Measurements from ENCODE around the gene MAP1LC3B. TPM values are rescaled to one million over a fixed set of nuclear protein-coding genes. Genes with fewer than 3 reads are reported as not detected.

MAP1LC3B gene
- total RNA-seq, 3 donors from 2014 or later, result 31.5 to 43.2 (median 31.6) TPM

DNA sequence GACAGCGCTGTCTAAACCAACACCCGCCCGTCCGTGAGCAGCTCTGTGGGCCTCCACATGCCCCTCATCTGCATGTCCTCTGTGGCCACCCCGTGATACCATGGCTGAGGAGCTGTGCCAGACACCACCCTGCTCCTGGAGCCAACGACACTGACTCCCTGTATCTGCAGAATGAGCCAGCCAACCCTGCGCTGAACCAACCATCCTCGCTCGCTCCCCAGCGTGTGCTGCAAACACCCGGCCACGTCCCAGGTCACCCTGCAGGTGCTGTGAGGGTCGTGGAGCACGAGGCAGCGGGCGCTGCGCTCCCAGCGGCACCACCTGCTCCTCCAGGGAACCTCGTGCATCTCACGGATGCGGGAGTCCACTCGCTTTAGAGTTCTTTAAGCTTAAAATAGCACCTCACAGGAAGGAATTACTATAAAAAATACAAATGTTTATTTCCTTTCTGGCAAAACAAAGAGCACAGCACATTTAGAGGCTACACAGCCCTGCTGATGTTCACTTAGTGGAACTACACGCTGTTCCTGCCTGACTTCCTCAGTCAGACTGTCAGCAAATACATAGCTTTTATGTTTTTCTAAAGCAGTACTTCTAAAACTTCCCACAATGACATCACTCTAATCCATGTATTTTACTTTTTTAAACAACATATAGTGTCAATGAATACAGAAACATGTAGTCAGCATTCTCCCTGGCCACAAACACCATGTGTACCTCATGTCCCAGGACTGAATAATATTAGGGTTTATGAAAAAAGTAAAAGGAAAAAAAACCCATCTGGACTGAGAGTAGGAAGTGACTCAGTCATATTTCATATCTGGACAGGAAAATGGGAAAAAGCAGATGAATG is 43.5 kb downstream of the MAP1LC3B start:
- Mint-ChIP-seq H3K36me3 (ENCODE audit: insufficient read depth) (peaks cover 4% of the 10 kb centered on the region), H3K9me3 (no peaks in the 10 kb centered on the region), H3K4me3 (no peak overlapping the region), H3K27me3 (ENCODE audit: low read depth) (no peaks in the 10 kb centered on the region), H3K4me1 (ENCODE audit: low read depth) (peaks cover 23% of the 10 kb centered on the region)
- DNase-seq (no peak), ATAC-seq (peak; percentile 11 to 16)

GRCh38 chr16:87436225-87437172 is 44.4 kb downstream of the MAP1LC3B start:
- no peaks in the 10 kb centered on the region for H3K27me3 Mint-ChIP-seq (ENCODE audit: low read depth)
- no peak for DNase-seq
- H3K4me3 Mint-ChIP-seq, result peak overlapping the region; percentile 44
- peaks cover 23% of the 10 kb centered on the region for H3K4me1 Mint-ChIP-seq (ENCODE audit: low read depth)
- ATAC-seq, result peak; percentile 86 to 87
- no peaks in the 10 kb centered on the region for H3K9me3 Mint-ChIP-seq
- peaks cover 7% of the 10 kb centered on the region for H3K36me3 Mint-ChIP-seq (ENCODE audit: insufficient read depth)

DNA sequence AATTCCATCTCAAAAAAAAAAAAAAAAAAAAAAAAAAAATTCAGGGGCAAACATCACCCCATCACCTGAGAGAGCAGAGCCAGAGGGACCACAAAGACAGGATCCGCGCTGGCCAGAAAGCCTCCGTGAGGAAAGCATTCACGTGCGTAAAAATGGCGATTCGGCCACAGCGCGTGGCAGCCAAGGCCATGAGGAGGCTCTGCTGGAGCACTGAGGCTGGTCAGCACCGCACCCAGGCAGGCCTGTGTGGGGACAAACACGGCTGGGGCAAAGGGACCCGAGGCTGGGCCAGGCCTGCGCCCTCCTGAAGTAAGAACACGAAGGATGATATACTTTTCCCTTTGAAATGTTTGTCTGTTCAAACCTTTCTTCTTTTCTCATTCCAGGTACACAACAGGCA is 45.2 kb downstream of the MAP1LC3B start:
- Mint-ChIP-seq H3K4me3 (no peak overlapping the region), H3K36me3 (ENCODE audit: insufficient read depth) (peaks cover 12% of the 10 kb centered on the region), H3K9me3 (no peaks in the 10 kb centered on the region), H3K27me3 (ENCODE audit: low read depth) (no peaks in the 10 kb centered on the region), H3K4me1 (ENCODE audit: low read depth) (peaks cover 24% of the 10 kb centered on the region)
- no peak for ATAC-seq
- no peak for DNase-seq

DNA sequence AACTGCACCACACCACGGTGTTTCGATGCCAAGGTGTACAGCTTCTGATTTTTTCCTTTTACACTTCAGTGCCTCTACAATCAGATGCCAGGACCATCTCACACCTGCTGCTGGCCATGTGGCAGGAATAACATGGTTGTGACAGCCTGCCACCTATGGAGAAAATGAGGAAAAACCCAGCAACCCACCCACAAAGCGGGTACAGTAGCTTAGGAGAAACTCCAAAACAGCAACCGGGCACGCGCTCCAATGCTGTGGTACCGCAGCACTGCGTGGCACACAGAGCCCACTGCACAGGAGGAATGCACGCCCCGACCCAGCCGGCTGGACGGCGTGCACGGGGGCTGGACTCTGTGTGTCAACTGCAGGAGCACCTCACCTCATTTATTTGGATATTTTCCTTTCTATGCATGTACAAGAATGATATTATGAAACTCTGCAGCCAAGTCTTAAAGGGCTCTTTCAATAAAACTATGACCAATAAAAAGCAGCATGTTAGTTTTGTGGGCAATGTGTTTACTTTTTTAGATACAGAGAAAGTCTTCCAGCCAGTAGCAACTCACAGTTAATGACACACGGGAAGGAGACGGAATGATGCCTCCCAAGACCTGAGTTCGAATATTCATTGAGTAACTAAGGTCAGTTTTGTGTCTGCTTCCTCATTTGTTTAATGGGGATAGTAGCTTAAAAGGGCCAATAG is 45.9 kb downstream of the MAP1LC3B start:
- H3K9me3 Mint-ChIP-seq, result no peaks in the 10 kb centered on the region
- no peak for DNase-seq
- no peak for ATAC-seq
- no peaks in the 10 kb centered on the region for H3K27me3 Mint-ChIP-seq (ENCODE audit: low read depth)
- H3K4me3 Mint-ChIP-seq, result no peak overlapping the region
- H3K36me3 Mint-ChIP-seq (ENCODE audit: insufficient read depth), result peaks cover 16% of the 10 kb centered on the region
- H3K4me1 Mint-ChIP-seq (ENCODE audit: low read depth), result peaks cover 27% of the 10 kb centered on the region

GRCh38 chr16:87438611-87438985 is 46.5 kb downstream of the MAP1LC3B start:
- peaks cover 15% of the 10 kb centered on the region for H3K36me3 Mint-ChIP-seq (ENCODE audit: insufficient read depth)
- H3K4me3 Mint-ChIP-seq, result no peak overlapping the region
- H3K27me3 Mint-ChIP-seq (ENCODE audit: low read depth), result no peaks in the 10 kb centered on the region
- ATAC-seq (no peak), DNase-seq (no peak)
- no peaks in the 10 kb centered on the region for H3K9me3 Mint-ChIP-seq
- H3K4me1 Mint-ChIP-seq (ENCODE audit: low read depth), result peaks cover 27% of the 10 kb centered on the region

- Mint-ChIP-seq H3K27me3 (ENCODE audit: low read depth) (no peaks in the 10 kb centered on the region), H3K4me1 (ENCODE audit: low read depth) (peaks cover 27% of the 10 kb centered on the region), H3K9me3 (no peaks in the 10 kb centered on the region), H3K36me3 (ENCODE audit: insufficient read depth) (peaks cover 21% of the 10 kb centered on the region), H3K4me3 (no peak overlapping the region)
- ATAC-seq, result no peak
- no peak for DNase-seq
Observed at GRCh38 chr16:87439926-87440325, 47.8 kb downstream of the MAP1LC3B start.

DNA sequence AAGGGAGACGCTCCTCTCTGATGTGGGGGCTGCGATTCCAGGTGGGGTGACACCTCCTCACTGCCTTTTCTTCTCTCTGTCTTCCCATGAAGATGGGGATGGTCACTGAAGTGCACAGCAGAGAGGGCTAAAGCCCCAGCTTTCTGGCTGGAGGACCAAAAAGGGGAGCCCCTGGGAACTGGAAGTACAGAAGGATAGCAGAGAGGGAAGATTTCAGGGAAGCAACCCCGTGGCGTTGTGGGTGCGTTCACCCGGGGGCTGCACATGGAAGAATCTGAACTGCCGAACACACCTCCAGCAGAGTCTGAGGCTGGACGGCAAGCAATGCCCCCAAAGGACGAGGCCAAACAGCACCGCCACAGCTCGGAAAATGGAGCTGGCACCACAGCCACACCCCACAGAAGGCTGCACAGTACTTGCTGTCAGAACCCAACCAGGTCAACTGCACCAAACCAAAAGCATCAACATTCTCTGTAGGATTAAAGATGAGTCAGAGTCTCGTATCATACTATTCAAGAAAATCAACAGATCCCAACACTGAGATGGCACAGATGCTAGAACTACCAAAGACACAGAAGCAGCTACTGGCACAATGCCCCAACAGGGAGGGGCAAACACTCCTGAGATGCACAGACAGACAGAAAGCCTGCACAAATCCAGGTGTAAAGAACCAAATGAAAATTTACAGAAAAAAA is 49.9 kb downstream of the MAP1LC3B start:
- no peaks in the 10 kb centered on the region for H3K9me3 Mint-ChIP-seq
- no peak overlapping the region for H3K4me3 Mint-ChIP-seq
- peaks cover 28% of the 10 kb centered on the region for H3K36me3 Mint-ChIP-seq (ENCODE audit: insufficient read depth)
- DNase-seq (no peak), ATAC-seq (no peak)
- peaks cover 10% of the 10 kb centered on the region for H3K4me1 Mint-ChIP-seq (ENCODE audit: low read depth)
- no peaks in the 10 kb centered on the region for H3K27me3 Mint-ChIP-seq (ENCODE audit: low read depth)

DNA sequence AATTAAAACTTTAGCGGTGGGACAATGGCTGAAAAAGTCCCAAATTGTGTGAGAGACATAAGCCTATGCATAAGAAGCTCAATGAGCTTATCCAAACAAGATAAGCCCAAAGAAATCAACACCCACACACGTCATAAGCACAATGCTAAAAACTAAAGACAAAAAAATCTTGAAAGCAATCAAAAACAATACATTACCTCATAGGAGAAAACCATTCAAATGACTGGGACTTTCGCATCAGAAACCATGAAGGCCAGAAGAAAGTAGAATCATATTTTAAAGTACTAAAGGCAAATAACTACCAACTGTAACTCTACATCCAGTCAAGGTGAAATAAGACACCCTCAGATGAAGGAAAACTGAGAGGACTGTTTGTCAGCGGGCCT is 50.4 kb downstream of the MAP1LC3B start:
- Mint-ChIP-seq H3K27me3 (ENCODE audit: low read depth) (no peaks in the 10 kb centered on the region), H3K4me1 (ENCODE audit: low read depth) (peaks cover 8% of the 10 kb centered on the region), H3K9me3 (no peaks in the 10 kb centered on the region), H3K4me3 (no peak overlapping the region), H3K36me3 (ENCODE audit: insufficient read depth) (peaks cover 30% of the 10 kb centered on the region)
- ATAC-seq, result no peak
- no peak for DNase-seq

- DNase-seq, result no peak
- no peak for ATAC-seq
- peaks cover 6% of the 10 kb centered on the region for H3K4me1 Mint-ChIP-seq (ENCODE audit: low read depth)
- H3K27me3 Mint-ChIP-seq (ENCODE audit: low read depth), result no peaks in the 10 kb centered on the region
- peaks cover 34% of the 10 kb centered on the region for H3K36me3 Mint-ChIP-seq (ENCODE audit: insufficient read depth)
- H3K9me3 Mint-ChIP-seq, result no peaks in the 10 kb centered on the region
- H3K4me3 Mint-ChIP-seq, result no peak overlapping the region
Observed at GRCh38 chr16:87443016-87443415, 50.9 kb downstream of the MAP1LC3B start.

GRCh38 chr16:87443964-87444363 is 51.8 kb downstream of the MAP1LC3B start:
- no peak for ATAC-seq
- H3K4me1 Mint-ChIP-seq (ENCODE audit: low read depth), result peaks cover 4% of the 10 kb centered on the region
- no peaks in the 10 kb centered on the region for H3K9me3 Mint-ChIP-seq
- DNase-seq, result no peak
- H3K27me3 Mint-ChIP-seq (ENCODE audit: low read depth), result no peaks in the 10 kb centered on the region
- H3K4me3 Mint-ChIP-seq, result no peak overlapping the region
- H3K36me3 Mint-ChIP-seq (ENCODE audit: insufficient read depth), result peaks cover 39% of the 10 kb centered on the region

GRCh38 chr16:87445486-87445885 is 53.4 kb downstream of the MAP1LC3B start:
- H3K9me3 Mint-ChIP-seq, result no peaks in the 10 kb centered on the region
- H3K4me1 Mint-ChIP-seq (ENCODE audit: low read depth), result peaks cover 4% of the 10 kb centered on the region
- ATAC-seq (no peak), DNase-seq (no peak)
- H3K27me3 Mint-ChIP-seq (ENCODE audit: low read depth), result no peaks in the 10 kb centered on the region
- no peak overlapping the region for H3K4me3 Mint-ChIP-seq
- peaks cover 41% of the 10 kb centered on the region for H3K36me3 Mint-ChIP-seq (ENCODE audit: insufficient read depth)

- peaks cover 4% of the 10 kb centered on the region for H3K4me1 Mint-ChIP-seq (ENCODE audit: low read depth)
- DNase-seq (no peak), ATAC-seq (no peak)
- H3K27me3 Mint-ChIP-seq (ENCODE audit: low read depth), result no peaks in the 10 kb centered on the region
- peaks cover 39% of the 10 kb centered on the region for H3K36me3 Mint-ChIP-seq (ENCODE audit: insufficient read depth)
- H3K9me3 Mint-ChIP-seq, result no peaks in the 10 kb centered on the region
- H3K4me3 Mint-ChIP-seq, result no peak overlapping the region
Observed at GRCh38 chr16:87446479-87446878, 54.3 kb downstream of the MAP1LC3B start.

- ATAC-seq (no peak), DNase-seq (no peak)
- Mint-ChIP-seq H3K4me3 (no peak overlapping the region), H3K27me3 (ENCODE audit: low read depth) (no peaks in the 10 kb centered on the region), H3K9me3 (no peaks in the 10 kb centered on the region), H3K36me3 (ENCODE audit: insufficient read depth) (peaks cover 40% of the 10 kb centered on the region), H3K4me1 (ENCODE audit: low read depth) (peaks cover 3% of the 10 kb centered on the region)
Observed at GRCh38 chr16:87447323-87447722, 55.2 kb downstream of the MAP1LC3B start.

- no peaks in the 10 kb centered on the region for H3K4me1 Mint-ChIP-seq (ENCODE audit: low read depth)
- ATAC-seq, result no peak
- no peak for DNase-seq
- no peak overlapping the region for H3K4me3 Mint-ChIP-seq
- H3K36me3 Mint-ChIP-seq (ENCODE audit: insufficient read depth), result peaks cover 40% of the 10 kb centered on the region
- H3K9me3 Mint-ChIP-seq, result no peaks in the 10 kb centered on the region
- H3K27me3 Mint-ChIP-seq (ENCODE audit: low read depth), result no peaks in the 10 kb centered on the region
Observed at GRCh38 chr16:87448866-87449265, 56.7 kb downstream of the MAP1LC3B start.
